Measurements from ENCODE around the gene SLC6A19.
A peak's percentile ranks its signal among the peaks of the same experiment; 100 is the strongest.
"Not testable (repeated sequence)": the region's sequence is repeated elsewhere in the genome, so short reads cannot be mapped to it uniquely, and the experiment has no call there.

The SLC6A19 gene

DNA sequence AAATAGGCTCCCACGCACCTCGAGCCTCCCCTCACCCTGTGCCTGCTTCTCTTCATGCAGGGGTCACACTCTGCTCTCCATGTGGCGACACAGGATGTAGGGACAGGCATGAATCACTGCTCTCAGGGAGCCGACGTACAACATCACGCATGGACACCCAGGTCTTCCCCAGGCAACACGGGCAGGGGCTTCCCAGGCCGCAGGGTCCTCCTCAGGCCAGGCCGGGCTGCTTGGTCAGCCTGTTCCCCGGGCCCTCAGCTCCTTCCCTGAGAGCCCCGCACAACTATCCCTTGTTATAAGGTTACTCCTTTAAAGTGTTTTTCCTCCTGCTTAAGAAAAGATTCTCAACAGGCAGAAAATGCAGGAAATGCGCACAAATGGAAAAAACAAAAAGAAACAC, 24.8 kb downstream of the SLC6A19 start:
- no peak for DNase-seq

DNA sequence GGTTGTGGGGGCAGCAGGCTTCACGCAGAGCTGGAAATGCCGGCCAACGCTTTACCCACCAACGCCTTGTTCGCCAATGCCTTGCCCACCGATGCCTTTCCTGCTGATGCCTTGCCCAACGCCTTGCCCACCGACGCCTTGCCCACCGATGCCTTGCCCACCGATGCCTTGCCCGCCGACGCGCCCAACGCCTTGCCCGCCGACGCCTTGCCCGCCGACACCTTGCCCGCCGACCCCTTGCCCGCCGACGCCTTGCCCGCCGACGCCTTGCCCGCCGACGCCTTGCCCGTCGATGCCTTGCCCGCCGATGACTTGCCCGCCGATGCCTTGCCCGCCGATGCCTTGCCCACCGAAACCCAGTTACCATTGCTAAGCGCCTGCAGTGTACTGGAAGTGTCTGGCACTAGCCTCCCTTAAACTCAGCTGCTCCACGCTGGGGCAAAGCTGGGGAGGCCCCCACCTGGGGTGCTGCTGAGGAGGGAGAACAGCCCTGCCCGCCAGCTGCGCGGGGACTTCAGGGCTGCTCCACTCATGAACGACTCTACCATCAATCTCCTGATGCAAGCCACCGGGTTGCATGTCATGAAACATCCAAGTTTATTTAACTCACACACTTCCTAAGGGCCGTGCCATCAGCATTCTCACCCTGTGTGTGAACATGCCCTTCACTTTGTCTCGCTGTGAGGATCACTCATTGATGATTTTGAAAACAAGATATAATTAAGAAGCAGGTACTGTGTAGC, 25.6 kb downstream of the SLC6A19 start:
- DNase-seq: no peak

DNA sequence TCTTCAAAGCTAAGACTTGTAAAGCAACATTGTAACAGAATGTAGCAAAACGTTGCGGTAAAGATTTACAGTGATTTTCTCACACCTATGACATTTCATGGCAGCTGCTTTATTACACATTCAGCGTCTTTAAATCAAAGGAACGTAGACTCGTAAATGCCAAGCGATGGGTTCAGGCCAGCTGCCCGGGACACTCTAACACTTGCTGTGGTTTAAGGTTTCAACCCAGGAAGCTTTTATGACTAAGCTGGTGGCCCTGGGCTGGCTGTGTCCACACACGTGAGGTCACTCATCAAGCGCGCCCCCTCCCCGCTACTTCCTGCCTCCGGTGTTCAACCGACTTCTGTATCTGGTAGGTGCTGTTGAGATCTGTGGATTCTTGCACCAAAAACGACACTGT, 26.3 kb downstream of the SLC6A19 start:
- DNase-seq: no peak

DNA sequence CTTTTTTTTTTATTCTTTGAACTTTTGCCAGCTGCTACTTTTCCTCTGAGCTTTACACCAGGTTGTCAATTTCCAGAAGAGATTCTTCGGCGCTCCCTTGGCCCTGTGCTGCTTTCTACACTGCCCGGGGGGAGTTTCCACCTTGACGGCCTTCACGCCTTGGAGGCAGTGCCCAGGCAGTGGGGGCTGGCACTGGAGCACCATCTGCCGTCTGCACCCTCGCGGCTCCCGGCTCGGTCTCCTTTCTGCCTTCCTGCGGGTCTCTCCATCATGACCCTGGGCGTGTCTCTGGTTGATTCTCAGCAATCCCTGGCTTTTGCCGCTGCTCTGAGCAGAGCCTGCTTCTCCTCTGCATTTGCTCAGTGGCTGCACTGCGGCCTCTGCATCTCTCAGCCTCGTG, 26.7 kb downstream of the SLC6A19 start:
- no peak for DNase-seq

DNA sequence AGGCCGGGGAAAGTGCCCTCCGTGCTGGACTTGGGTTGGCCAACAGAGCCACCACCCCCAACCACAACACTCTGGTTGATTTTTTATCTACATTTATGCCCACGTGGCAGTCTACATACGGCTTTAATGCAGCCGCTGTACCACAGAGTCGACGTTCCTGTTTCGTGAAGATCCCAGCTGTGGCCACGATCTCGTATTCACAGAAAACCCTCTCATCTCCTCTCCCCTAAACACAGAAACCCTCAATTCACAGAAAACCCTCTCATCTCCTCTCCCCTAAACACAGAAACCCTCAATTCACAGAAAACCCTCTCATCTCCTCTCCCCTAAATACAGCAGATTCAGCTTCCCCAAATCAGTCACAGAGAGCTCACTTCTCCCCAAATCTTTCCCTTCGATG, 27.6 kb downstream of the SLC6A19 start:
- DNase-seq: not testable (repeated sequence)

DNA sequence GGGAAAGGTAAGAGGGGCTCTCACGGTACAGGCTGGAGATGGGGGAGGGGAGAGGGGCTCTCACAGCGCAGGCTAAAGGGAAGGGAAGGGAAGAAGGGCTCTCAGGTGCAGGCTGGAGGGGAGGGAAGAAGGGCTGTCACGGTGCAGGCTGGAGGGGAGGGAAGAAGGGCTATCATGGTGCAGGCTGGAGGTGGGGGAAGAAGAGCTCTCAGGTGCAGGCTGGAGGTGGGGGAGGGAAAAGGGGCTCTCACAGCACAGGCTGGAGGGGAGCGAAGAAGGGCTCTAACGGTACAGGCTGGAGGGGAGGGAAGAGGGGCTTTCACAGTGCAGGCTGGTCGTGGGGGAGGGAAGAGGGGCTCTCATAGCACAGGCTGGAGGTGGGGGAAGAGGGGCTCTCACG, 28.4 kb downstream of the SLC6A19 start:
- no peak for DNase-seq

DNA sequence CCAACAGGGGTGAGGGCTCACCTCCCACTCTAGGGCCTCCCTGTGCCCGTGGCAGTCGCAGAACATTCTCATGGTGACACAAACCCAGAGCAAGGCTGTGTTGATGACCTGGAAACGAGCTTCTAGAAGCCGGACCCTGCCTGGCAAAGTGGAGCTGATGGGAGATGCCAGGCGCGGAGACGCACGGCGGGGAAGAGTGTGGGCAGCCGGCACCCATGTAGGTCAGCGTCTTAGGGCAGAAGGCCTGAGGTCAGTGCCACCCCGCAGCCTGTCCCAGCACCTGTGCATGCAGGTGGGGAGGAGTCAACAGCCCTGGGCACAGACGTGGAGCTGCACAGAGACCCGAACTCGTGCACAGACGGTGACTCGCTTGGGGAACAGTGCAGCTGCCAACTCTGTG, 29.2 kb downstream of the SLC6A19 start:
- no peak for DNase-seq

- no peak for DNase-seq
Measured at GRCh38 chr5:1231354-1231905, 30.0 kb downstream of the SLC6A19 start.

DNA sequence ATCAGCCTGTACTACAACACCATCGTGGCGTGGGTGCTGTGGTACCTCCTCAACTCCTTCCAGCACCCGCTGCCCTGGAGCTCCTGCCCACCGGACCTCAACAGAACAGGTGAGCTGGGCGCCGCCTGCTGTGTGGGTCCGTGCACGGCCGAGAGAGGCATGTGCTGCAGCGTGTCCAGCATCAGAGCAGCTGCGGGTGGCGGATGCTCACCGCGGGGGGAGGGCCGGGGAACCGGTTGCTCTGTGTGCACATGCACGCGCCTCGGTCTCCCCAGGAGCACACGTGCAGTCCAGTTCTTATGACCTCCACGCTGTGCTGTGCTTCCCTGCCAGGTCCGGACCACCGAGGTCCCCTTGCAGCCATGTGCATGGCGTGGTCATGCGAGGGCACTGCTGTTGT, 31.4 kb downstream of the SLC6A19 start:
- no peak for DNase-seq

DNA sequence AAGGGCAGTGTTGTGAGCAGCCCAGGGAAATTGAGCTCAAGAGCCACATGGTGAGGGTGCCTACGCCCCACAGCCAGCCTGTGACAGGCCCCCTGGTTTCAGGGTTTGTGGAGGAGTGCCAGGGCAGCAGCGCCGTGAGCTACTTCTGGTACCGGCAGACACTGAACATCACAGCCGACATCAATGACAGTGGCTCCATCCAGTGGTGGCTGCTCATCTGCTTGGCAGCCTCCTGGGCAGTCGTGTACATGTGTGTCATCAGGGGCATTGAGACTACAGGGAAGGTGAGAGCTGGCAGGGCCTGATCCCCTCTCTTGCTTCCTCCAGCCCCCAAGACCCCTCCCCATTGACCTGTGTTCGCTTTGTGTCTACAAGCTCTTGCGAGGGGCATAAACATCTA, 34.0 kb downstream of the SLC6A19 start:
- no peak for DNase-seq

GRCh38 chr5:1235838-1236237, 34.4 kb downstream of the SLC6A19 start:
- DNase-seq: no peak

GRCh38 chr5:1239505-1240251, 38.3 kb downstream of the SLC6A19 start:
- no peak for DNase-seq

DNA sequence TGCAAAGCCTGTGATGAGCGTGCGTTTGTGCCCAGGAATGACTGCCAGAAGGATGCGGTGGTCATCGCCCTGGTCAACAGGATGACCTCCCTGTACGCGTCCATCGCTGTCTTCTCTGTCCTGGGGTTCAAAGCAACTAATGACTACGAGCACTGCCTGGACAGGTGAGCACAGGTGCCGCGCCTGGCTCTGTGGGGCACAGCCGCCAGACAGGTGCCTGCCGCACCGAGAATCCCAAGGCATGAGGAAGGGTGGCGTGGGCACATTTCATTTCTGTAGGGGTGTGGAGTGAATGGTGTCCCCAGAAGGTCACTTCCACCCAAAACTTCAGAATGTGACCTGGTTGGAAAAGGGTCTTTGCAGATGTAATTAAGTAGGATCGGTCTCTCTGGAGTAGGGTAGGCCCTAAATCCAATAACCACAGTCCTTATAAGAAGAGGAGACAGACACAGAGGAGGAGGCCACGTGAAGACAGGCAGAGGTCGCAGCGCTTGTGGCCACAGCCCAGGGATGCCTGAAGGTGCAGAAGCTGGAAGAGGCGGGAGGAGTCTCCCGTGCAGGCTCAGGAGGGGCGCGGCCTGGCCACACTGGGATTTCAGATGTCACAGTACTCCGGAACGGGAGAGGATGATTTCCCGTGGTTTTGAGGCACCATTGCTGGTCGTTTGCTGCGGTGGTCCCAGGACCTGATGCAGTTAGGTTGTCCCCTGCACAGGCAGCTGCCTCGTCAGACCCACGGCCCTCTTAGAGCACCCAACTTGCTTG, 39.3 kb downstream of the SLC6A19 start:
- no peak for DNase-seq

DNA sequence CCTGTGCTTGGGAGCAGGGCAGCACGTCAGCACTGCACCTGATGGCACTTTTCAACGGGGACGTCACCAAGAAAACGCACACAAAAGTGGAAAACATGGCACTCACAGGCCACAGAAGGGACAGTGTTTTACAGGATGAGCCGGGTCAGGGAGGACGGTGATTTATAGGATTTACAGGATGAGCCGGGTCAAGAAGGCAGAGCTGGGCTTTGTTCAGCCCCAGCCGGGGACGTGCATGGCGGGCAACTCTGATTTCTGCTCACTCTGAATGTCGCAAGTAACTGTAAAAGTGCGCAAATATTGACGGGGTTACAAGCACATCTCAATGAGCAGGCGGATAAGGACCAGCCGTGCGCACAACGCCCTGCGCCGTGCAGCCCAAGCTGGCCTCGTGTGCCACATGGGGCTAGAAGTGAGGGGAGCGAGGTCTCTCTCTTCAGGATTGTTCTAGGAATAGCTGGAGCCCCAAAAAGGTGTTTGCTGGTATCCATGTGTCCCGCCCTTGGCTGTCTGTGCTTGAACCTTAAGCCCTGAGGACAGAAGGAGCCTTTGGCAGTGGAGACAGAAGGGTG, 40.2 kb downstream of the SLC6A19 start:
- no peak for DNase-seq

DNA sequence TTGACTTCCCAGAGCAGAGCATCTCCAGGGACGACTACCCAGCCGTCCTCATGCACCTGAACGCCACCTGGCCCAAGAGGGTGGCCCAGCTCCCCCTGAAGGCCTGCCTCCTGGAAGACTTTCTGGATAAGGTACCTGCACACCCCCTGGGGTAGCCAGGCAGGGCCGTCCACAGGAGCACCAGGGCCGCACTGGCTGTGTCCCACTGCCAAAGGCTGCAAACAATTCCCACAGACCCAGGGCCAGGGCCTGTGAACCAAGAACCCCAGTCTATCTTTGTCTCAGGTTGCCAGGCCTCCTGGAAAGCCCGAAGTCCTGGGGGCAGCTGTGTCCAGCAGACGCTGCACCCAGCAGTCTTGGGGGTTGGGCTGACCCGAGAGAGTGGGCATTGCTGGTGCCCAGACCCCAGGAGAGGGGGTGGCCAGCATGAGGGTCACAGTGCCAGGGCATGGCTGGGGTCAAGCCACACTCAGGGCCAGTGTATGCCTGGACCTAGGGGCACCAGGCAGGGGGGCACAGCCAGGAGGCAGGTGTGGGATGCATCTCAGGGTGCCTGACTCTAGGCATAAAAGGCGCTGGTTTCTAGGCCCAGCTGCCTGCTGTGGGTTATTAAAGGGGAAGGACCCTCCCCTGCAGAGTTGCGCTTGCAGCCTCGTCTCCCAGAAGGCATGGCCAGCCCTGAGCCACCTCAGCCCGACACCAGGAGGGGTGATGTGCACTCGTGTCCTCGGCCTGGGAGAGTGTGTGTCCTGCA, 41.5 kb downstream of the SLC6A19 start:
- no peak for DNase-seq

GRCh38 chr5:1243487-1244130, 42.2 kb downstream of the SLC6A19 start:
- DNase-seq: no peak

- no peak for DNase-seq
Measured at GRCh38 chr5:1244255-1244654, 42.9 kb downstream of the SLC6A19 start.

GRCh38 chr5:1244976-1245375, 43.6 kb downstream of the SLC6A19 start:
- no peak for DNase-seq

DNA sequence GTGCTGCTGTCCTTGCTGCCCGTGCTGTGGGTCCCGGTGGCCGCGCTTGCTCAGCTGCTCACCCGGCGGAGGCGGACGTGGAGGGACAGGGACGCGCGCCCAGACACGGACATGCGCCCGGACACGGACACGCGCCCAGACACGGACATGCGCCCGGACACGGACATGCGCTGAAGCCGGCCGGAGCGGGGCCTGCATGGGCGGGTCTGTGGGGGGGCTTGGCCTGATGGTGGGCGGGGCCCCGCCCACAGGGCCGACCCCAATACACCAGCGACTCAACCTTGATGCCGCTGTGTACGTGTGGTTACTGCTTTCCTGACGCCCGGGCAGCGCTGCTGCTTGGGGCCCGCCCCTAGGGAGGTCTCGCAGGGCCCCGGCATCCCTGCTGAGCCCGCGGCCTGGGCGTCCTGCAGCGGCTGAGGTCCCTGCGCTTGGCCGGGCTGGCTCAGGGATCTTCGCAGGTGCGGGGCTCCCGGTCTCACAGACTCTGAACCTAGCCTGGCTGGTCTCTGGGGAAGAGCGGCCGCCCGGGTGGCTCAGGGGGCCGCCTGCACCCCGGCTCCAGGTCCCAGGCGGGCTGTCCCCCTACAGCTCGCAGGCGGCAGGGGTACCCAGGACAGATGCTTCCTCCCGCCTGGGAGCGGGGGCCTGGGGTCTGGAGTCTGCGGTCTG, 44.6 kb downstream of the SLC6A19 start:
- no peak for DNase-seq

GRCh38 chr5:1246711-1247431, 45.5 kb downstream of the SLC6A19 start:
- peak in 1 of 4 experiments; percentile 6 for DNase-seq

GRCh38 chr5:1247811-1248210, 46.4 kb downstream of the SLC6A19 start:
- no peak for DNase-seq

Data from activated naive CD4-positive, alpha-beta T cell (primary cell).